Panc1 (cell line): ENCODE data around the gene UBE2J1.

ENCODE experiments used
- POLR2AphosphoS5 ChIP-seq: IDR thresholded peaks from 2 replicates; pipeline ENCODE4 v1.6.1; 2012; ENCODE audit warnings: mild to moderate bottlenecking, low read depth, low read length, moderate library complexity
- SIN3A ChIP-seq: IDR thresholded peaks from 2 replicates; pipeline ENCODE4 v1.6.1; 2012; ENCODE audit warnings: low read depth, mild to moderate bottlenecking, low read length, moderate library complexity, borderline replicate concordance; ENCODE audit not compliant: insufficient read depth
- TF ChIP-seq, protein P1 (sequence below): fragments of 450-650 bp; IDR thresholded peaks from 2 replicates; pipeline ENCODE4 v1.5.1; 2017; ENCODE audit warnings: mild to moderate bottlenecking
- TF ChIP-seq, protein P2 (sequence below), 2 experiments: IDR thresholded peaks; 2 replicates each; pipeline ENCODE4 v1.6.1; 2011 to 2012; ENCODE audit warnings: low read depth in 2 of 2, control low read depth in 1 of 2, low read length in 1 of 2, mild to moderate bottlenecking in 1 of 2, moderate library complexity in 1 of 2; ENCODE audit not compliant: insufficient read depth in 1 of 2

DNA sequence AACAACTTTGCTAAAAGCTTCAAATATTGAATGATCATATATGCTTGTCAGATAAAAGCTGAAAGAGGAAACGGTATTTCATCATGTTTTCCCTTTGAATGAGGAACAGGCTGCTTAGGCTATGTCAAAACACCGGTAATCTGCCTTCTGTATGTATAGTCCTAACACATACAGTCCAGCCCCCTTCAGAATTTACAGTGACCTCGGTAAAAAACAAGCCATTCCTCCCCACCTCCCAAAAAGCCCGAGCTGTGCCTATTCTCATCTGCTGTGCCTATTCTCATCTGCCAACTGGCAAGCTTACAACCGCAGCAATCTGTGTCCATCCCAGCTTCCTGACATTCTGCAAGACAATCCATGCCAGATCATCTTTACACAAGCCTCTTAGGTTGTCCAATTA is 26.8 kb upstream of the UBE2J1 start:
- TF ChIP-seq, protein P1, sequence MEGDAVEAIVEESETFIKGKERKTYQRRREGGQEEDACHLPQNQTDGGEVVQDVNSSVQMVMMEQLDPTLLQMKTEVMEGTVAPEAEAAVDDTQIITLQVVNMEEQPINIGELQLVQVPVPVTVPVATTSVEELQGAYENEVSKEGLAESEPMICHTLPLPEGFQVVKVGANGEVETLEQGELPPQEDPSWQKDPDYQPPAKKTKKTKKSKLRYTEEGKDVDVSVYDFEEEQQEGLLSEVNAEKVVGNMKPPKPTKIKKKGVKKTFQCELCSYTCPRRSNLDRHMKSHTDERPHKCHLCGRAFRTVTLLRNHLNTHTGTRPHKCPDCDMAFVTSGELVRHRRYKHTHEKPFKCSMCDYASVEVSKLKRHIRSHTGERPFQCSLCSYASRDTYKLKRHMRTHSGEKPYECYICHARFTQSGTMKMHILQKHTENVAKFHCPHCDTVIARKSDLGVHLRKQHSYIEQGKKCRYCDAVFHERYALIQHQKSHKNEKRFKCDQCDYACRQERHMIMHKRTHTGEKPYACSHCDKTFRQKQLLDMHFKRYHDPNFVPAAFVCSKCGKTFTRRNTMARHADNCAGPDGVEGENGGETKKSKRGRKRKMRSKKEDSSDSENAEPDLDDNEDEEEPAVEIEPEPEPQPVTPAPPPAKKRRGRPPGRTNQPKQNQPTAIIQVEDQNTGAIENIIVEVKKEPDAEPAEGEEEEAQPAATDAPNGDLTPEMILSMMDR: no peak
- TF ChIP-seq, protein P2, sequence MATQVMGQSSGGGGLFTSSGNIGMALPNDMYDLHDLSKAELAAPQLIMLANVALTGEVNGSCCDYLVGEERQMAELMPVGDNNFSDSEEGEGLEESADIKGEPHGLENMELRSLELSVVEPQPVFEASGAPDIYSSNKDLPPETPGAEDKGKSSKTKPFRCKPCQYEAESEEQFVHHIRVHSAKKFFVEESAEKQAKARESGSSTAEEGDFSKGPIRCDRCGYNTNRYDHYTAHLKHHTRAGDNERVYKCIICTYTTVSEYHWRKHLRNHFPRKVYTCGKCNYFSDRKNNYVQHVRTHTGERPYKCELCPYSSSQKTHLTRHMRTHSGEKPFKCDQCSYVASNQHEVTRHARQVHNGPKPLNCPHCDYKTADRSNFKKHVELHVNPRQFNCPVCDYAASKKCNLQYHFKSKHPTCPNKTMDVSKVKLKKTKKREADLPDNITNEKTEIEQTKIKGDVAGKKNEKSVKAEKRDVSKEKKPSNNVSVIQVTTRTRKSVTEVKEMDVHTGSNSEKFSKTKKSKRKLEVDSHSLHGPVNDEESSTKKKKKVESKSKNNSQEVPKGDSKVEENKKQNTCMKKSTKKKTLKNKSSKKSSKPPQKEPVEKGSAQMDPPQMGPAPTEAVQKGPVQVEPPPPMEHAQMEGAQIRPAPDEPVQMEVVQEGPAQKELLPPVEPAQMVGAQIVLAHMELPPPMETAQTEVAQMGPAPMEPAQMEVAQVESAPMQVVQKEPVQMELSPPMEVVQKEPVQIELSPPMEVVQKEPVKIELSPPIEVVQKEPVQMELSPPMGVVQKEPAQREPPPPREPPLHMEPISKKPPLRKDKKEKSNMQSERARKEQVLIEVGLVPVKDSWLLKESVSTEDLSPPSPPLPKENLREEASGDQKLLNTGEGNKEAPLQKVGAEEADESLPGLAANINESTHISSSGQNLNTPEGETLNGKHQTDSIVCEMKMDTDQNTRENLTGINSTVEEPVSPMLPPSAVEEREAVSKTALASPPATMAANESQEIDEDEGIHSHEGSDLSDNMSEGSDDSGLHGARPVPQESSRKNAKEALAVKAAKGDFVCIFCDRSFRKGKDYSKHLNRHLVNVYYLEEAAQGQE (IDR thresholded peaks at IDR 0.05; ENCODE audit: insufficient read depth in 1 of 2, low read depth in 2 of 2, low read length in 1 of 2): no peak
- TF ChIP-seq POLR2AphosphoS5 (no peak), SIN3A (no peak)
